ENCODE data around the gene KREMEN1.

KREMEN1 gene

DNA sequence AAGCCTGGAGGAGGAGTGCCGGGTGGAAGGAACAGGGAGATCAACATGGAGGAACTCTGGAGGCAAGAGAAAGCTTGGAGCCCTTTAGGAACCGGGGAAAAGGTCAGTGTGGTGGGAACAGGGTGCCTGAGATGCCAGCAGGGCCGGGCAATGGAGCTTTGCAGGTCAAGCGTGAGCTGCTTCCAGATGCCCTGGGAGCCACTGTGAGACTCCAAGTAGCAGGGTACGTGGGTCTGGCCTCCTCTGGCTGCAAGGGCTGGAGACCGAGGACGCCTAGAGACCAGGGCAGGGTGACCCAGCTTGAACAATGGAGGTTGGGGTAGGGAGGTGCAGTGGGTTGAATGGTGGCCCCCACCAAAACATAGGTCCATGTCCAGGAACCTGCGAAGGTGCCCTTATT, 117.2 kb downstream of the KREMEN1 start:
- no peak for DNase-seq (ENCODE audit: low read depth in 2 of 2)

GRCh38 chr22:29190918-29191317, 118.1 kb downstream of the KREMEN1 start:
- no peak for DNase-seq (ENCODE audit: low read depth in 2 of 2)

- DNase-seq (ENCODE audit: low read depth in 2 of 2) = no peak
Measured at GRCh38 chr22:29193021-29193420, 120.2 kb downstream of the KREMEN1 start.

DNA sequence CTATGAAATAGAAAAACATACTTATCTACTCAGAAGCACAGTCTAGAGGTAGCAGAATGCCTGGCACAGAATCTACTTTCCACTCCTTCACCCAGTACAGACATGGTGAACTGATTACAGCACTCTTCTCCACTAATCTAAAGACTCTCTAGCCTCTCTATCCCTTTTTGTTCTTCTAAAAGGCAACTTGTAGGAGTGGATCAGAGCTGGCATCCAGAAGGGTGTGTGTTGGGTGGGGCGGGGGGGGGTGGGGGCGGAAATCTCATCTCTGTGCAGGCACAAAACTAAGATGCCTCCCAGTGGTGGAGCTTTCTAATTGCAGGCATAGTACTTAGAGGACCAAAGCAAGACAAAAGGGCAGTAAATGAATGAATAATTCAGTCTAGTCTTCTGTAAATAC, 121.3 kb downstream of the KREMEN1 start:
- no peak for DNase-seq (ENCODE audit: low read depth in 2 of 2)

- no peak for DNase-seq (ENCODE audit: low read depth in 2 of 2)
Measured at GRCh38 chr22:29195118-29195963, 122.5 kb downstream of the KREMEN1 start.

DNA sequence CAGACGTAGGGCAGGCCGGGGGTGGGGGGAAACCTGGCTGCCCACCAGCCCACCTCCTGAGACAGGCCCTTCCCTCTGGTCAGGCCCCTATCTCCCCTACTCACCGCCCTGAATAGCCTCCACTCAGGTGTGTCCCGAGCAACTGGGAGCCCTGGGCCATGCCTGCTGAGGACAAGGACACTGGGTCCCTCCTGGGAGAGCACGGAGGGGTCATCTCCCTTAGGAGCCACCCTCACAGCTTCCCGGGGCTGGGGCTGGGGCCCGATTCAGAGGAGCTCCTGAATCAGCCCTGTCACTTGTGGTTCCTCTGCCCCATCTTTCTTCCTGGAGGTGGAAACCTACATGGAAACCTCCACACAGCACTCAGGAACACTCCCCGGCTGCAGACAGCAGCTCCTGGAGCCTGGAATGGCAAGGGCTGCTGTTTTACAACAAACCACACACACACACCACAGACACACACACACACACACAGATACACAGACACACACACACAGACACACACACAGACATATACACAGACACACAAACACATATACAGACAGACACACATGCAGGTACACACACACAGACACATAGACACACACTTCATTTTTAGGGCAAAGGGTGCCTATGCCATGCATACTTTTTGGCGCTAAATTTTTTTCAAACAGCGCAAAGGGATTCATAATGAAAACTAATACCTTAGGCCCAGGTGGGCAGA, 123.3 kb downstream of the KREMEN1 start:
- no peak for DNase-seq (ENCODE audit: low read depth in 2 of 2)

GRCh38 chr22:29197096-29197495, 124.3 kb downstream of the KREMEN1 start:
- no peak for DNase-seq (ENCODE audit: low read depth in 2 of 2)

- no peak for DNase-seq (ENCODE audit: low read depth in 2 of 2)
Measured at GRCh38 chr22:29198240-29198639, 125.4 kb downstream of the KREMEN1 start.

DNA sequence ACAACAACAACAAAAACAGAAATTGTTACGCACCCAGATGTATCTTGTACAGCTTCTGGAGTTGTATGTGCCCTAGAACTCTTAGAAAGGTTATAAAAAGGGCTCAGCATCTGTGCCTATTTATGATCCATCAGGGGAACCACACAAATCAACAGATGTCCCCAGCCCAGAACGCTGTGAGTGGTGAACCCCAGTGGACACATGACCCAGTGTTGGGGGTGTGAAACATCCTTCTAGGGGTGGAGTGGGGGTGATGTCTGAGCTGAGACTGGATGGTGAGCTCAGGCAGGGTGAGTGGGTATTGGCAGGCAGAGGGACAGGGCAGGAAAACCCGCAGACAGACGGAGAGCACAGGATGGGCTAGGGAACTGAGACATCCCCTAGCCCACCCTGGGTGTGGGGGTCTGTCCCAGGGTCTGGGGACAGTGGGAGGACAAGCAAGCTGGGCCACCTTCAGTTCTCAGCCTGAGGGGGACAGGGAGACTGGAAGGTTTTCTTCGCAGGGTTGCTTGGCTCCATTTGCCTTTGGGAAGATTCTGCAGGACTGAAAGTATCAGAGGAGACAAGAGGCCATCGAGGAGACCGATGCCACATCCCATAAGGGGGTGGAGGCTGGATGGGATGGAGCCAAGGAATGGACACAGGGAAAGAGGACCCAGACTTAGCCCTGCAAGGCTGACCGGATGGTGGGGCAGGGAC, 127.0 kb downstream of the KREMEN1 start:
- DNase-seq (ENCODE audit: low read depth in 2 of 2) = no peak

DNA sequence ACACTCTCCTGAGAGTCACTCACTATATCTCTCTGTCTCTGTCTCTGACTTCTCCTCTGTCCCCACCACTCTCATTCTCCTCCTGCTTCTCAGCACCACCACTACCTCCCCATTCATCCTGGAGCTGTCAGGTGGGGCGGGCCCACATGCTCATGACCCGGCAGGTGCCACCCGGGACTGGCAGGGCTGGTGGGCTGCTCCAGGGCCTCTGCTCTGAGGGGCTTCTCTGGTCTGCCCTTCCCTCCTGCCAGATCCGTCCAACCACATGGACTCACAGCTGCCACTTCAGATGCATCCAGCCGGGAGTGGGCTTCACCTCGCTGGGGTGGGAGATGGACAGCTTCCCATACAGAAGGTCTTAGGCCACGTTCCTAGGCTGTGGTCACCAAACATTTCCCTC, 128.1 kb downstream of the KREMEN1 start:
- DNase-seq (ENCODE audit: low read depth in 2 of 2) = no peak

DNA sequence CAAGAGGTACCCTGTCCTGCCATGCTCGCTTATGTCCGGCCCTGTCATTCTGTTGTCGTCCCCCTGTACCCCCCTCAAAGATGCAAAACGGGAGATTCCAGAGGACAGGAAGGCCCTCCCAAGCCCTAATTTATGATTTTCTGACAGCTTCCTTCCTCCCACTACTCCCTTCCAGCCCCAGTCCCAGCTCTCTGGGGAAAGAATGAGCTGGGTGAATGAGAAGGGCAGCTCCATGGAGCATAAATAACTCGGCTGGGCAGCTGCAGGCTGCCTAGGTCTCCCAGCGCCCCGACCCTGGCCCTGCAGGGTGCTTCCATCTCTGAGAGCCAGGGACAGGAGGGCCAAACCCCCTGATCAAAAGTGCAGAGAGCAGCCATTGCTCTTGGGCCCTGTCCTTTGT, 128.9 kb downstream of the KREMEN1 start:
- DNase-seq (ENCODE audit: low read depth in 2 of 2) = no peak

- no peak for DNase-seq (ENCODE audit: low read depth in 2 of 2)
Measured at GRCh38 chr22:29202212-29203192, 129.7 kb downstream of the KREMEN1 start.

- no peak for DNase-seq (ENCODE audit: low read depth in 2 of 2)
Measured at GRCh38 chr22:29203488-29204454, 130.9 kb downstream of the KREMEN1 start.

GRCh38 chr22:29204455-29205183, 131.8 kb downstream of the KREMEN1 start:
- DNase-seq (ENCODE audit: low read depth in 2 of 2) = no peak

DNA sequence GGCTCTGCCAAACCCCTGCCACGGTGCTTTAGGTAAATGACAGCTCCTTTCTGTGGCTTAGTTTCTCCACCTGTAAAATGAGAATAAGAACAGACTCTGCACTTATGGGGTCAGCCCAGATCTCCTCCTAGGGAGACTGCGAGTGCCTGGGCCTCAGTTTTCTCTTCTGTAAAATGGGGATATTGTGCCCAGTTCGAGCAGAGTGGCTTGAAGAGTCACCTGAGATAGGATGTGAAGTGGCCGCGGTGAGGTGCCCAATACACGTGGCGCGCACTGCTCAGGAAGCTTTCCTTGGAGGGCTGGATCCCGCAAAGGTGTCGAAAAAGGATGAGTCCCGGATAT, 132.4 kb downstream of the KREMEN1 start:
- DNase-seq (ENCODE audit: low read depth in 2 of 2) = no peak

GRCh38 chr22:29205594-29206371, 132.9 kb downstream of the KREMEN1 start, which contains the start of gene EMID1:
Gene EMID1, plus strand, starts transcription at chr22:29205896. Its CDS starts 143 bp downstream, at chr22:29206039.
- DNase-seq (ENCODE audit: low read depth in 2 of 2) = no peak

- no peak for DNase-seq (ENCODE audit: low read depth in 2 of 2)
Measured at GRCh38 chr22:29206372-29207242, 133.8 kb downstream of the KREMEN1 start.

DNA sequence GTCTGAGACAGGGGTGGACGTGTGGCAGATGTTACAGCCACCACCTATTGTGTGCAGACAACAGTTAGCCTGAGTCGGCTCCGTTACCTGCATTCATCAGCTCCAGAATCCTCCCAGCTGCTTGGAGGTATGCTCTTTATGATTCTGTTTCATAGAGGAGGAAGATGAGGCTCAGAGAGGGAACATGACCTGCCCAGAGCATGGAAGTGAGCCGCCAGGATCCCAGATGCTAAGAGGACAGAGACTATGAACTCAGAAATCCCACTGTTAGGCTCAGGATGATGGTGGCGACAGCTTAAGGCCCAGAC, 134.4 kb downstream of the KREMEN1 start:
- no peak for DNase-seq (ENCODE audit: low read depth in 2 of 2)
